Measurements from ENCODE around the gene ASTN2. TPM values are rescaled to one million over a fixed set of nuclear protein-coding genes. Genes with fewer than 3 reads are reported as not detected.

ASTN2 gene
- total and polyA plus RNA-seq, 10 donors = 0.87 to 6.1 (median 3.7) TPM

GRCh38 chr9:117430813-117431212 lies 16.0 kb upstream of the ASTN2 start:
- WGBS, 5 donors = 89 to 98% (median 94%) methylated on average over 2 of the region's 2 CpGs
- Histone ChIP-seq H3K9me3 (no peaks in the 10 kb centered on the region), H3K27me3 (replicated peaks in 1 of 7) (peaks cover 0 to 15% (median 0%) of the 10 kb centered on the region in 7 donors), H3K4me3 (no peak overlapping the region), H3K4me1 (no peaks in the 10 kb centered on the region), H3K27ac (no peak overlapping the region), H3K36me3 (no peaks in the 10 kb centered on the region)
- intact Hi-C loops (cut with DNase I; ENCODE audit: low total_unique reads) = no loop called here
- DNase-seq = no peak
- TF ChIP-seq, protein P1, sequence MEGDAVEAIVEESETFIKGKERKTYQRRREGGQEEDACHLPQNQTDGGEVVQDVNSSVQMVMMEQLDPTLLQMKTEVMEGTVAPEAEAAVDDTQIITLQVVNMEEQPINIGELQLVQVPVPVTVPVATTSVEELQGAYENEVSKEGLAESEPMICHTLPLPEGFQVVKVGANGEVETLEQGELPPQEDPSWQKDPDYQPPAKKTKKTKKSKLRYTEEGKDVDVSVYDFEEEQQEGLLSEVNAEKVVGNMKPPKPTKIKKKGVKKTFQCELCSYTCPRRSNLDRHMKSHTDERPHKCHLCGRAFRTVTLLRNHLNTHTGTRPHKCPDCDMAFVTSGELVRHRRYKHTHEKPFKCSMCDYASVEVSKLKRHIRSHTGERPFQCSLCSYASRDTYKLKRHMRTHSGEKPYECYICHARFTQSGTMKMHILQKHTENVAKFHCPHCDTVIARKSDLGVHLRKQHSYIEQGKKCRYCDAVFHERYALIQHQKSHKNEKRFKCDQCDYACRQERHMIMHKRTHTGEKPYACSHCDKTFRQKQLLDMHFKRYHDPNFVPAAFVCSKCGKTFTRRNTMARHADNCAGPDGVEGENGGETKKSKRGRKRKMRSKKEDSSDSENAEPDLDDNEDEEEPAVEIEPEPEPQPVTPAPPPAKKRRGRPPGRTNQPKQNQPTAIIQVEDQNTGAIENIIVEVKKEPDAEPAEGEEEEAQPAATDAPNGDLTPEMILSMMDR (IDR thresholded peaks at IDR 0.05 in 8 of 11, conservative IDR thresholded peaks at IDR 0.05 in 3 of 11) = no peak
- TF ChIP-seq POLR2AphosphoS5 (IDR thresholded peaks at IDR 0.05) (no peak), POLR2A (IDR thresholded peaks at IDR 0.05) (no peak)

- Histone ChIP-seq H3K4me1 (no peaks in the 10 kb centered on the region), H3K27ac (no peak overlapping the region), H3K9me3 (no peaks in the 10 kb centered on the region), H3K27me3 (replicated peaks in 1 of 7) (peaks cover 0 to 29% (median 0%) of the 10 kb centered on the region in 7 donors), H3K36me3 (no peaks in the 10 kb centered on the region), H3K4me3 (no peak overlapping the region)
- TF ChIP-seq POLR2A (IDR thresholded peaks at IDR 0.05) (no peak), POLR2AphosphoS5 (IDR thresholded peaks at IDR 0.05) (no peak)
- TF ChIP-seq, protein P1 (IDR thresholded peaks at IDR 0.05 in 8 of 11, conservative IDR thresholded peaks at IDR 0.05 in 3 of 11) = no peak
- 78 to 85% (median 83%) methylated on average over 3 of the region's 3 CpGs for WGBS, 5 donors
- intact Hi-C loops (cut with DNase I; ENCODE audit: low total_unique reads) = no loop called here
- no peak for DNase-seq
These were observed 12.6 kb upstream of the ASTN2 start for GRCh38 chr9:117427357-117427913.

DNA sequence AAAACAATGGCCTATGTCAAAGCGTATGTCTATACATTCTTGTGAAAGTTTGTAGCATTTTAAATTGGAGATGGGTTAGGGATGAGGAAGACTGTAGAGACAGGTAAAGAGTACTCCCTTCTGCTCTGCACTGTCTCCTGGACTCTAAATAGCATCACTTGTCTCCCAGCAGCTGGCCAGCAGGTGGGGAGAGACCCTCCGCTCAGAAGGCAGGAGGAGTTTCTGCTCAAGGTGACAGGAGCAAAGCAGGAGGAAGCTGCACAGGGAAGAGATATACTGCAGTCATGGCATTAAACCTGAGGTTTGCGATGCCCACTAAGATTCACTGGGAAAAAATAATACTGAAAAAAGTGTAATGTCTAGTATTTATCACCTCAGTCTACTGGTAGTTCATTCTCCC lies 10.7 kb upstream of the ASTN2 start:
- DNase-seq = no peak
- WGBS, 5 donors = 75 to 85% (median 82%) methylated on average over 3 of the region's 3 CpGs
- Histone ChIP-seq H3K4me1 (no peaks in the 10 kb centered on the region), H3K27me3 (replicated peaks in 1 of 7) (peaks cover 0 to 26% (median 0%) of the 10 kb centered on the region in 7 donors), H3K36me3 (no peaks in the 10 kb centered on the region), H3K4me3 (no peak overlapping the region), H3K27ac (no peak overlapping the region), H3K9me3 (no peaks in the 10 kb centered on the region)
- no peak for TF ChIP-seq POLR2A (IDR thresholded peaks at IDR 0.05)
- no peak for TF ChIP-seq POLR2AphosphoS5 (IDR thresholded peaks at IDR 0.05)
- TF ChIP-seq, protein P1 (IDR thresholded peaks at IDR 0.05 in 8 of 11, conservative IDR thresholded peaks at IDR 0.05 in 3 of 11) = no peak
- intact Hi-C loops (cut with DNase I; ENCODE audit: low total_unique reads) = no loop called here

DNA sequence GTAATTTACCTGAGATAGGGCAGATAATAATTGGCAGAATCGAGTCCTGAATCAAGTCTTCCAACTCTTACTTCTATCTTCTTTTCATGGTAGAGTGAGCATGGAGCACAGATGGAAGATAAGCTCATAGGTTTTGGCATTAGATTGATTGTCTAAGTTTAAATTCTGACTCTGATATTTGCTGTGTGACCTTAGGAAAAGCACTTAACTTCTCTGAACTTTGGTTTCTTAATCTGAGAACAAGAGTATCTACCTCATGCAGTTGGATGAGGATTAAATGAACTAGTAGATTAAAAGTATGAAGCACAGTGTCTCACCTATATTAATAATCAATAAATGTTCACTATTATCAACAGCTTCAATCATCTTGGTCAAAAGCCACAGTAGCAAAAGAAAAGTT lies 9.4 kb upstream of the ASTN2 start:
- intact Hi-C loops (cut with DNase I; ENCODE audit: low total_unique reads) = no loop called here
- no peaks in the 10 kb centered on the region for H3K4me1 ChIP-seq
- no peaks in the 10 kb centered on the region for H3K36me3 ChIP-seq
- H3K9me3 ChIP-seq = no peaks in the 10 kb centered on the region
- no peak for DNase-seq
- no peak overlapping the region for H3K27ac ChIP-seq
- no peak overlapping the region for H3K4me3 ChIP-seq
- no peak for TF ChIP-seq POLR2AphosphoS5 (IDR thresholded peaks at IDR 0.05)
- TF ChIP-seq, protein P1 (IDR thresholded peaks at IDR 0.05 in 8 of 11, conservative IDR thresholded peaks at IDR 0.05 in 3 of 11) = no peak
- no peak for TF ChIP-seq POLR2A (IDR thresholded peaks at IDR 0.05)
- peaks cover 0 to 31% (median 0%) of the 10 kb centered on the region in 7 donors for H3K27me3 ChIP-seq (replicated peaks in 1 of 7)
- WGBS, 5 donors = 64 to 84% (median 70%) methylated on average over 1 of the region's 1 CpG

Data from spleen (tissue), 11 donors.